WTC11 (cell line): ENCODE data around the gene MN1.

Experiments
- JUN ChIP-seq: sonication (generic); formaldehyde crosslinking; IDR thresholded peaks from 2 replicates; pipeline ENCODE4 v1.8.0; 2023; ENCODE audit warnings: mild to moderate bottlenecking, missing genetic modification reagents
- NR3C1 ChIP-seq: sonication (generic); formaldehyde crosslinking; conservative IDR thresholded peaks from 2 replicates; pipeline ENCODE4 v1.8.1; 2023; ENCODE audit warnings: low read depth, mild to moderate bottlenecking, missing genetic modification reagents
- TEAD4 ChIP-seq: sonication (generic); formaldehyde crosslinking; IDR thresholded peaks from 2 replicates; pipeline ENCODE4 v1.8.0; 2022; ENCODE audit warnings: mild to moderate bottlenecking, missing genetic modification reagents
- ZNF232 ChIP-seq: sonication (generic); formaldehyde crosslinking; IDR thresholded peaks from 2 replicates; pipeline ENCODE4 v1.8.0; 2022; ENCODE audit warnings: mild to moderate bottlenecking, missing genetic modification reagents
- TF ChIP-seq, protein P1 (sequence below): fragments of 200-600 bp; IDR thresholded peaks from 2 replicates; pipeline ENCODE4 v1.8.0; 2022; ENCODE audit warnings: antibody characterized with exemption
- TF ChIP-seq, protein P2 (sequence below): sonication (generic); formaldehyde crosslinking; IDR thresholded peaks from 2 replicates; pipeline ENCODE4 v1.8.0; 2022; ENCODE audit warnings: mild to moderate bottlenecking, missing genetic modification reagents
- TF ChIP-seq, protein P3 (sequence below): sonication (generic); formaldehyde crosslinking; IDR thresholded peaks from 2 replicates; pipeline ENCODE4 v1.8.0; 2023; ENCODE audit warnings: missing genetic modification reagents, mild to moderate bottlenecking, borderline replicate concordance
- TF ChIP-seq, protein P4 (sequence below): sonication (generic); formaldehyde crosslinking; IDR thresholded peaks from 2 replicates; pipeline ENCODE4 v1.8.0; 2023; ENCODE audit warnings: mild to moderate bottlenecking, missing genetic modification reagents

DNA sequence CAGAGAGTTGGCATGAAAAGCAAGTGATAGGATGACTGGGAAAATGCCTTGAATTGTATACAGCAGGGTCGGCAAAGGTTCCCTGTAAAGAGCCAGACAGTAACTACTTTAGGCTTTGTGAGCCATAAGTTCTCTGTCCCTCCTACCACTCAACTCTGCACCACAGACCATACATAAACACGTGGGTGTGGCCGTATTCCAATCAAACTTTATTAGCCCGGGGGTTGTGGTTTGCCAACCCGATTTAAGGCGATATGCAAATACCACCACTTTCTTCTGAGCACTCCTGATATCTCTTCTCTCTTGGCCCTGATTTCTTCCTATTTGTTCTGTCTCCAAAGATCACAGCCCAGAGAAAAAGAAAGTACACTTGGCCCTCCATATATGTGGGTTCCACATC, 87.5 kb downstream of the MN1 start:
- no peak for TF ChIP-seq TEAD4 (CRISPR knock-in tag)
- TF ChIP-seq JUN, result no peak
- TF ChIP-seq, protein P1, sequence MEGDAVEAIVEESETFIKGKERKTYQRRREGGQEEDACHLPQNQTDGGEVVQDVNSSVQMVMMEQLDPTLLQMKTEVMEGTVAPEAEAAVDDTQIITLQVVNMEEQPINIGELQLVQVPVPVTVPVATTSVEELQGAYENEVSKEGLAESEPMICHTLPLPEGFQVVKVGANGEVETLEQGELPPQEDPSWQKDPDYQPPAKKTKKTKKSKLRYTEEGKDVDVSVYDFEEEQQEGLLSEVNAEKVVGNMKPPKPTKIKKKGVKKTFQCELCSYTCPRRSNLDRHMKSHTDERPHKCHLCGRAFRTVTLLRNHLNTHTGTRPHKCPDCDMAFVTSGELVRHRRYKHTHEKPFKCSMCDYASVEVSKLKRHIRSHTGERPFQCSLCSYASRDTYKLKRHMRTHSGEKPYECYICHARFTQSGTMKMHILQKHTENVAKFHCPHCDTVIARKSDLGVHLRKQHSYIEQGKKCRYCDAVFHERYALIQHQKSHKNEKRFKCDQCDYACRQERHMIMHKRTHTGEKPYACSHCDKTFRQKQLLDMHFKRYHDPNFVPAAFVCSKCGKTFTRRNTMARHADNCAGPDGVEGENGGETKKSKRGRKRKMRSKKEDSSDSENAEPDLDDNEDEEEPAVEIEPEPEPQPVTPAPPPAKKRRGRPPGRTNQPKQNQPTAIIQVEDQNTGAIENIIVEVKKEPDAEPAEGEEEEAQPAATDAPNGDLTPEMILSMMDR, result no peak
- TF ChIP-seq, protein P2, sequence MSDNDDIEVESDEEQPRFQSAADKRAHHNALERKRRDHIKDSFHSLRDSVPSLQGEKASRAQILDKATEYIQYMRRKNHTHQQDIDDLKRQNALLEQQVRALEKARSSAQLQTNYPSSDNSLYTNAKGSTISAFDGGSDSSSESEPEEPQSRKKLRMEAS (CRISPR knock-in tag), result no peak
- no peak for TF ChIP-seq NR3C1
- TF ChIP-seq, protein P3, sequence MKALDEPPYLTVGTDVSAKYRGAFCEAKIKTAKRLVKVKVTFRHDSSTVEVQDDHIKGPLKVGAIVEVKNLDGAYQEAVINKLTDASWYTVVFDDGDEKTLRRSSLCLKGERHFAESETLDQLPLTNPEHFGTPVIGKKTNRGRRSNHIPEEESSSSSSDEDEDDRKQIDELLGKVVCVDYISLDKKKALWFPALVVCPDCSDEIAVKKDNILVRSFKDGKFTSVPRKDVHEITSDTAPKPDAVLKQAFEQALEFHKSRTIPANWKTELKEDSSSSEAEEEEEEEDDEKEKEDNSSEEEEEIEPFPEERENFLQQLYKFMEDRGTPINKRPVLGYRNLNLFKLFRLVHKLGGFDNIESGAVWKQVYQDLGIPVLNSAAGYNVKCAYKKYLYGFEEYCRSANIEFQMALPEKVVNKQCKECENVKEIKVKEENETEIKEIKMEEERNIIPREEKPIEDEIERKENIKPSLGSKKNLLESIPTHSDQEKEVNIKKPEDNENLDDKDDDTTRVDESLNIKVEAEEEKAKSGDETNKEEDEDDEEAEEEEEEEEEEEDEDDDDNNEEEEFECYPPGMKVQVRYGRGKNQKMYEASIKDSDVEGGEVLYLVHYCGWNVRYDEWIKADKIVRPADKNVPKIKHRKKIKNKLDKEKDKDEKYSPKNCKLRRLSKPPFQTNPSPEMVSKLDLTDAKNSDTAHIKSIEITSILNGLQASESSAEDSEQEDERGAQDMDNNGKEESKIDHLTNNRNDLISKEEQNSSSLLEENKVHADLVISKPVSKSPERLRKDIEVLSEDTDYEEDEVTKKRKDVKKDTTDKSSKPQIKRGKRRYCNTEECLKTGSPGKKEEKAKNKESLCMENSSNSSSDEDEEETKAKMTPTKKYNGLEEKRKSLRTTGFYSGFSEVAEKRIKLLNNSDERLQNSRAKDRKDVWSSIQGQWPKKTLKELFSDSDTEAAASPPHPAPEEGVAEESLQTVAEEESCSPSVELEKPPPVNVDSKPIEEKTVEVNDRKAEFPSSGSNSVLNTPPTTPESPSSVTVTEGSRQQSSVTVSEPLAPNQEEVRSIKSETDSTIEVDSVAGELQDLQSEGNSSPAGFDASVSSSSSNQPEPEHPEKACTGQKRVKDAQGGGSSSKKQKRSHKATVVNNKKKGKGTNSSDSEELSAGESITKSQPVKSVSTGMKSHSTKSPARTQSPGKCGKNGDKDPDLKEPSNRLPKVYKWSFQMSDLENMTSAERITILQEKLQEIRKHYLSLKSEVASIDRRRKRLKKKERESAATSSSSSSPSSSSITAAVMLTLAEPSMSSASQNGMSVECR (CRISPR knock-in tag), result no peak
- TF ChIP-seq, protein P4, sequence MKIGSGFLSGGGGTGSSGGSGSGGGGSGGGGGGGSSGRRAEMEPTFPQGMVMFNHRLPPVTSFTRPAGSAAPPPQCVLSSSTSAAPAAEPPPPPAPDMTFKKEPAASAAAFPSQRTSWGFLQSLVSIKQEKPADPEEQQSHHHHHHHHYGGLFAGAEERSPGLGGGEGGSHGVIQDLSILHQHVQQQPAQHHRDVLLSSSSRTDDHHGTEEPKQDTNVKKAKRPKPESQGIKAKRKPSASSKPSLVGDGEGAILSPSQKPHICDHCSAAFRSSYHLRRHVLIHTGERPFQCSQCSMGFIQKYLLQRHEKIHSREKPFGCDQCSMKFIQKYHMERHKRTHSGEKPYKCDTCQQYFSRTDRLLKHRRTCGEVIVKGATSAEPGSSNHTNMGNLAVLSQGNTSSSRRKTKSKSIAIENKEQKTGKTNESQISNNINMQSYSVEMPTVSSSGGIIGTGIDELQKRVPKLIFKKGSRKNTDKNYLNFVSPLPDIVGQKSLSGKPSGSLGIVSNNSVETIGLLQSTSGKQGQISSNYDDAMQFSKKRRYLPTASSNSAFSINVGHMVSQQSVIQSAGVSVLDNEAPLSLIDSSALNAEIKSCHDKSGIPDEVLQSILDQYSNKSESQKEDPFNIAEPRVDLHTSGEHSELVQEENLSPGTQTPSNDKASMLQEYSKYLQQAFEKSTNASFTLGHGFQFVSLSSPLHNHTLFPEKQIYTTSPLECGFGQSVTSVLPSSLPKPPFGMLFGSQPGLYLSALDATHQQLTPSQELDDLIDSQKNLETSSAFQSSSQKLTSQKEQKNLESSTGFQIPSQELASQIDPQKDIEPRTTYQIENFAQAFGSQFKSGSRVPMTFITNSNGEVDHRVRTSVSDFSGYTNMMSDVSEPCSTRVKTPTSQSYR (CRISPR knock-in tag), result no peak
- no peak for TF ChIP-seq ZNF232
